Neural progenitor cell (in vitro differentiated cells): Measurements from ENCODE around the gene PLEKHG4B.

Experiments
- CTCF ChIP-seq: fragments of 200-600 bp; sonication (generic); IDR thresholded peaks from 2 replicates; pipeline ENCODE4 v1.5.1; 2017; ENCODE audit warnings: antibody characterized with exemption, mild to moderate bottlenecking
- EZH2 ChIP-seq: fragments of 200-600 bp; sonication (generic); IDR thresholded peaks from 2 replicates; pipeline ENCODE4 v1.6.1; 2017; ENCODE audit warnings: antibody characterized with exemption, mild to moderate bottlenecking, moderate library complexity
- EZH2phosphoT487 ChIP-seq: fragments of 200-600 bp; sonication (generic); IDR thresholded peaks from 2 replicates; pipeline ENCODE4 v1.6.1; 2017; ENCODE audit warnings: antibody characterized with exemption

- TF ChIP-seq CTCF (no peak), EZH2 (no peak), EZH2phosphoT487 (no peak)
Observed at GRCh38 chr5:137741-138140, 45.8 kb downstream of the PLEKHG4B start.
